Measurements from ENCODE around the gene TTLL1.

DNA sequence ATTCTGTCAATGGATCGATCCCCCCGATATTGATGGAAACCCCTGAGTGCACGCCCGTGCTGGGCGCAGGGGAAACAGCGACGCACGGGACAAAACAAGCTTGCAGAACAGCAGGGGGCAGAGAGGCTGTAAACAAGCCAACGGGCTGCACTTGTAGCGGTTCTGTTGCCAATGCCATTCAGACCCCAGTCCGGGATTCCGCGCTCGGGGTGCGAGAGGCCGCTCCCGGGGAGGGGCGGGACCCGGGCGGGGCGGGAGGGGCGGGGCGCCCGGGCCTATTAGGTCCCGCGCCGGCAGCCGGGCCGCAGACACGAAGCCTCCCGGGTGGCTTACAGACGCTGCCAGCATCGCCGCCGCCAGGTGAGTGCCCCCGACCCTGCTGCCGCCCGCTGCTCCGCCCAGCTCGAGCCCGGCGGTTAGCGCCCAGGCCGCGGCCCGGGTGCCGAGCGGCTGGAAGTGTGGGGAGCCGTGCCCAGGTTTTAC lies 21.3 kb upstream of the TTLL1 start, which contains the start of gene BIK:
- TF ChIP-seq POLR2AphosphoS5 (IDR thresholded peaks at IDR 0.05; ENCODE audit: low read depth, low read length) (no peak), TCF7L2 (IDR thresholded peaks at IDR 0.05; ENCODE audit: low read depth, low read length) (no peak)
- TF ChIP-seq, protein P1, sequence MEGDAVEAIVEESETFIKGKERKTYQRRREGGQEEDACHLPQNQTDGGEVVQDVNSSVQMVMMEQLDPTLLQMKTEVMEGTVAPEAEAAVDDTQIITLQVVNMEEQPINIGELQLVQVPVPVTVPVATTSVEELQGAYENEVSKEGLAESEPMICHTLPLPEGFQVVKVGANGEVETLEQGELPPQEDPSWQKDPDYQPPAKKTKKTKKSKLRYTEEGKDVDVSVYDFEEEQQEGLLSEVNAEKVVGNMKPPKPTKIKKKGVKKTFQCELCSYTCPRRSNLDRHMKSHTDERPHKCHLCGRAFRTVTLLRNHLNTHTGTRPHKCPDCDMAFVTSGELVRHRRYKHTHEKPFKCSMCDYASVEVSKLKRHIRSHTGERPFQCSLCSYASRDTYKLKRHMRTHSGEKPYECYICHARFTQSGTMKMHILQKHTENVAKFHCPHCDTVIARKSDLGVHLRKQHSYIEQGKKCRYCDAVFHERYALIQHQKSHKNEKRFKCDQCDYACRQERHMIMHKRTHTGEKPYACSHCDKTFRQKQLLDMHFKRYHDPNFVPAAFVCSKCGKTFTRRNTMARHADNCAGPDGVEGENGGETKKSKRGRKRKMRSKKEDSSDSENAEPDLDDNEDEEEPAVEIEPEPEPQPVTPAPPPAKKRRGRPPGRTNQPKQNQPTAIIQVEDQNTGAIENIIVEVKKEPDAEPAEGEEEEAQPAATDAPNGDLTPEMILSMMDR (IDR thresholded peaks at IDR 0.05) = no peak; the same call in 1 of the 2 replicates
- TF ChIP-seq, protein P2, sequence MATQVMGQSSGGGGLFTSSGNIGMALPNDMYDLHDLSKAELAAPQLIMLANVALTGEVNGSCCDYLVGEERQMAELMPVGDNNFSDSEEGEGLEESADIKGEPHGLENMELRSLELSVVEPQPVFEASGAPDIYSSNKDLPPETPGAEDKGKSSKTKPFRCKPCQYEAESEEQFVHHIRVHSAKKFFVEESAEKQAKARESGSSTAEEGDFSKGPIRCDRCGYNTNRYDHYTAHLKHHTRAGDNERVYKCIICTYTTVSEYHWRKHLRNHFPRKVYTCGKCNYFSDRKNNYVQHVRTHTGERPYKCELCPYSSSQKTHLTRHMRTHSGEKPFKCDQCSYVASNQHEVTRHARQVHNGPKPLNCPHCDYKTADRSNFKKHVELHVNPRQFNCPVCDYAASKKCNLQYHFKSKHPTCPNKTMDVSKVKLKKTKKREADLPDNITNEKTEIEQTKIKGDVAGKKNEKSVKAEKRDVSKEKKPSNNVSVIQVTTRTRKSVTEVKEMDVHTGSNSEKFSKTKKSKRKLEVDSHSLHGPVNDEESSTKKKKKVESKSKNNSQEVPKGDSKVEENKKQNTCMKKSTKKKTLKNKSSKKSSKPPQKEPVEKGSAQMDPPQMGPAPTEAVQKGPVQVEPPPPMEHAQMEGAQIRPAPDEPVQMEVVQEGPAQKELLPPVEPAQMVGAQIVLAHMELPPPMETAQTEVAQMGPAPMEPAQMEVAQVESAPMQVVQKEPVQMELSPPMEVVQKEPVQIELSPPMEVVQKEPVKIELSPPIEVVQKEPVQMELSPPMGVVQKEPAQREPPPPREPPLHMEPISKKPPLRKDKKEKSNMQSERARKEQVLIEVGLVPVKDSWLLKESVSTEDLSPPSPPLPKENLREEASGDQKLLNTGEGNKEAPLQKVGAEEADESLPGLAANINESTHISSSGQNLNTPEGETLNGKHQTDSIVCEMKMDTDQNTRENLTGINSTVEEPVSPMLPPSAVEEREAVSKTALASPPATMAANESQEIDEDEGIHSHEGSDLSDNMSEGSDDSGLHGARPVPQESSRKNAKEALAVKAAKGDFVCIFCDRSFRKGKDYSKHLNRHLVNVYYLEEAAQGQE (IDR thresholded peaks at IDR 0.05; ENCODE audit: insufficient read depth in 1 of 2, low read depth in 2 of 2, low read length in 1 of 2) = no peak

Data from Panc1 (cell line).